GM18870 (cell line): Measurements from ENCODE around the gene NUP62.
"Not testable (repeated sequence)": the region's sequence is repeated elsewhere in the genome, so short reads cannot be mapped to it uniquely, and the experiment has no call there.

Experiments
- ATAC-seq: cut with Tn5 transposase; IDR thresholded peaks from one replicate; pipeline ENCODE4 v1.9.1; 2021; ENCODE audit warnings: moderate library complexity; ENCODE audit not compliant: unreplicated experiment

The NUP62 gene

GRCh38 chr19:49929121-49929610 lies at the start of gene NUP62, which contains the start of gene ATF5:
Gene NUP62 (minus strand): TSS chr19:49929504. CDS start chr19:49909807, 19,697 bp downstream.
Gene ATF5 (plus strand): TSS chr19:49929205. CDS start chr19:49930851, 1,646 bp downstream.
- peak; percentile 41 for ATAC-seq

- no peak for ATAC-seq
Observed at GRCh38 chr19:49978324-49978723, 49.0 kb upstream of the NUP62 start.

GRCh38 chr19:49977881-49978280 lies 48.6 kb upstream of the NUP62 start:
- ATAC-seq, result no peak

DNA sequence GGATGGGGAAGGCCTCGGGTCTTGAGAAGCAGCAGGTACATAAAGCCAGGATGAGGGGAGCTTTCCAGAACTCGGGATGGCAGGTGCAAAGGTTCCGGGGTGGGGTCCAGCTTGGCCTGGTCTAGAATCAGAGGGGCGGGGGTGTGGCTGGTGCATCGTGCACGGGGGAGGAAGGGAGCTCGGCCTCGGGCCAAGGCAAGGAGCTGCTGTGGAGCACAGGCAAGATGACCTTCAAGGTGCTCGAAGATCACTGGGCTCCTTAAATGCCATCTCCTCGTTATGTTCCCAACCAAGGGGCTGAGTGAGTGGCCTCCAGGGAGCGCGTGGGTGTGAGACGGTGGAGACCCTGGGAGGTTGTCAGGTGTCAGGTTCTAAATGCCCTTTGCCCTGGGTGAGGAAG lies 47.8 kb upstream of the NUP62 start:
- ATAC-seq, result no peak

DNA sequence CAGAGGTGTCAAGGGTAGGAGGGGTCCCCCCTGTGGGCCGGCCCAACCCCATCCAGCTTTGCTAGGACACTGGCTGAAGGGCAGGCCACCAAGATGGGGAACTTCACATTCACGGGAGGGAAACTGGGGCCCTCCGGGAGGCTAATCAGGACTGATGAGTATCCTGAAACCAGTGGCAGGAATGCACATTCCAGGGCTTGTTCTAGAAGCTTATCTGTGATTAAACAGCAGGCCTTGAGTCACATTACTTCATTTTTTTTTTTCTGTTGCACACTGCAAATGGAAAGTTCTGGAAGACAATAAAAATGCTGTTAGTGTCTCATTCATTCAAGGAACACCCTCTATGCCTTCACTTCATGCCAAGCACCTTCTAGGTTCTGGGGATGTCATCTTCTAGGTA lies 47.2 kb upstream of the NUP62 start:
- ATAC-seq, result no peak

DNA sequence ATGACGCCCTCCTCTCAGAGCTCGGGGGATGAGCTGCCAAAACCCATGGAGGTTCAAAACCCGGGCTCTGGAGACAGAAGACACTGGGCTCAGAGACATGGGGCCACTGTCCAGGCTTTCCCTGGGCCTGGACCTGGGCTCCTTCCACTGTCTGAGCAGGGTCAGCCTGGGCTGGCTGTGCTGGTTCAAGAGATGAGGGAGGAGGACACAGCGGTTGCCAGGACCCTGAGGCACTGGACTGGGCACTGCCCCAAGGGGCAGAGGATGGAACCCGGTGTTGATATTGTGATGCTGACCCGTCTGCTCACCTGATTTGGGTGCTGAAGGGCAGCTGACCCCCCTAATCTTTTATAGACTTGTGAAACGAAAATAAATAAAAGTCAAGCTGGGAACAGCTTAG lies 45.7 kb upstream of the NUP62 start:
- ATAC-seq, result no peak

- no peak for ATAC-seq
Observed at GRCh38 chr19:49973987-49974386, 44.7 kb upstream of the NUP62 start.

DNA sequence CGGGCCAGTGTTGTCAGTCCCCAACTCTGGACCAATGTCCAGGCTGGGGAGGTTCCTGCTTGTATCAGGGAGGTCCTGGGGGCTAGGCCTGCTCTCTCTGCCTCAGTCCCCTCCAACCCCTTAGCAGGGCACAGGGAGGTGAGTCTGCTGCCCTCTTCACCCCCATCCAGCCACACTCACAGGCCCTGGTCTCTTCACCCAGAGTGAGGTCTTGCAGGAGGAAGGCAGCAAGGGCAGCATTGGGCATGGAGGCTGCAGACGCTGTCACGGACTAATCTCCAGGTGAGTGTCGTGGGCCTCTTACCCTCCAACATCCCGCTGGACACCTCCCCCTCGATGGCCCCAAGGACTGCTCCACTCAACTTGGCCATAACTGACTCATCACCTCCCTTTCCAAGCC lies 43.5 kb upstream of the NUP62 start:
- no peak for ATAC-seq

DNA sequence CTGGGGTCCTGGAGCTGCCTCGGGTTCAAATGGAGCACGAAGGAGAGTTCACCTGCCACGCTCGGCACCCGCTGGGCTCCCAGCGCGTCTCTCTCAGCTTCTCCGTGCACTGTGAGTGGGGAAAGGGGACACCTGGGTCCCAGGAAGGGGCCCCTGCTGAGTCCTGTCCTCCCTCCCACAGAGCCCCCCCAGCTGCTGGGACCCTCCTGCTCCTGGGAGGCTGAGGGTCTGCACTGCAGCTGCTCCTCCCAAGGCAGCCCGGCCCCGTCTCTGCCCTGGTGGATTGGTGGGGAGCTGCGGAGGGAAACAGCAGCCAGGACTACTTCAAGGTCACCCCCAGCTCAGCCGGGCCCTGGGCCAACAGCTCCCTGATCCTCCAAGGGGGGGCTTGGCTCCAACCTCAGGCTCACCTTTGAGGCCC lies 42.7 kb upstream of the NUP62 start:
- no peak for ATAC-seq

DNA sequence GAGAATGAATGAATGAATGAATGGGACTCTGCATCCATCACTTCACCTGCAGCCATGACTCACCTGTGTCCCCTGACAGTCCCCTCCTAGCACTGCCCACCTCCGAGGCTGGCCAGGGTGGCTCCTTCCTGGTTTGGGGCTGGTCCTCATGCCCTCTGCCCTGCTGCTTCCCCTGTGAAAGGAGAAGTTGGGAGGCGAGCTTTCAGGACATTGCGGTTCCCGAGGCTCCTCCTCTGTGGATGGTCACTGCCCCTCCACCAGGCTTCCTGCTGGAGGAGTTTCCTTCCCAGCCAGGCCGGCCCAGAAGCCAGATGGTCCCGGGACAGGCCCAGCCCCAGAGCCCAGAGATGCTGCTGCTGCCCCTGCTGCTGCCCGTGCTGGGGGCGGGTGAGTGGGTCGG lies 40.1 kb upstream of the NUP62 start:
- ATAC-seq, result not testable (repeated sequence)

DNA sequence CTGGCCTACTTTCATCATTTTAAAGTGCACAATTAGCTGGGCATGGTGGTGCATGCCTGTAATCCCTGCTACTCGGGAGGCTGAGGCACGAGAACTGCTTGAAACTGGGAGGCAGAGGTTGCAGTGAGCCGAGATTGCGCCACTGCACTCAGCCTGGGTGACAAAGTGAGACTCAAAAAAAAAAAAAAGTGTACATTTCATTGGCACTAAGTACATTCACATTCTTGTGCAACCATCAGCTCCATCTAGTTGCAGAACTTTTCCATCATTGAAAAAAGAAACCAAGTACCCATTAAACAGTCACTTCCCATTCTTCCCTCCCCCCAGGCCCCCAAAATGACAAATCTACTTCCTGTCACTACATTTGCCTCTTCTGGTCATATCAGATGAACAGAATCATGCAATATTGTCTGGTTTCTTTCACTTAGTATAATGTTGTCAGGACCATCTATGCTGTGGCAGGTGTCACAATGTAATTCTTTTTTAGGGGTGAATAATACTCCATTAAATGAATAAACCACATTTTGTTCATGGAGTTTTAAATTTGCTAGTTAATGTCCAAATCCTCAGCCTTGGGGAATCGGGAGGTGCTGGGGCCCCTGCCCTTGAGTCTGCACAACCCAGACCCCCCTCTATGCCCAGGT lies 39.1 kb upstream of the NUP62 start:
- ATAC-seq, result no peak

- ATAC-seq, result not testable (repeated sequence)
Observed at GRCh38 chr19:49960980-49961379, 31.7 kb upstream of the NUP62 start, which contains the start of gene SIGLEC11. Gene SIGLEC11 (minus strand): TSS chr19:49961172. CDS start chr19:49961081, 91 bp downstream.

- ATAC-seq, result not testable (repeated sequence)
Observed at GRCh38 chr19:49959892-49960291, 30.6 kb upstream of the NUP62 start.

DNA sequence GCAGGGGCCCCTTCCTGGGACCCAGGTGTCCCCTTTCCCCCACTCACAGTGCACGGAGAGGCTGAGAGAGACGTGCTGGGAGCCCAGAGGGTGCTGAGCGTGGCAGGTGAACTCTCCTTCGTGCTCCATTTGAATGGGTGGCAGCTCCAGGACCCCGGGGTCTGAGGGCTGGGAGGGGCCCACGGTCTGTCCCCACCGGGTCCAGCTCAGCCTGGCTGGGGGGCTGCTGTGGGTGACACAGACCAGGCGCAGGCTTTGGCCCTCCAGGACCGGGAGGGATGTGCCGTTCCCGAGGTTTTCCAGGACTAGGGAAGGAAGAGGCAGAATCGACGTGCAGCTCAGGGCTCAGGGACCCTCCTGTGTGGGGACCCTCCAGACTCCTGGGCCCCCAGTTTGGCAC lies 29.3 kb upstream of the NUP62 start:
- ATAC-seq, result not testable (repeated sequence)

DNA sequence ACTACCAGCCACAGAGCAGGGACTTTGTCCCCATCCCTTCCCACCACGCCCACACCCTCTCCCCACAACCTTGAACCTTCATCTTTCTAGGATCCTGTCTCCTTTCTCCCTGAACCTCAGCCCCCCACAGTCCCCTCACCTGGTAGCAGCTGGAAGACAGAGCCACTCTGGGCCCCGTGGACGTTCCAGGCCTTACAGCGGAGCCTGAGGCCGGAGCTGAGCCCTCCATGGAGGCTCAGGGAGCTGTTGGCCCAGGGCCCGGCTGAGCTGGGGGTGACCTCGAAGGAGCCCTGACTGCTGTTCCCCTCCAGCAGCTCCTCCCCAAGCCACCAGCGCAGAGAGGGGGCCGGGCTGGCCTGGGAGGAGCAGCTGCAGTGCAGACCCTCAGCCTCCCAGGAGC lies 28.8 kb upstream of the NUP62 start:
- ATAC-seq, result not testable (repeated sequence)

- no peak for ATAC-seq
Observed at GRCh38 chr19:49957262-49957915, 28.1 kb upstream of the NUP62 start.

DNA sequence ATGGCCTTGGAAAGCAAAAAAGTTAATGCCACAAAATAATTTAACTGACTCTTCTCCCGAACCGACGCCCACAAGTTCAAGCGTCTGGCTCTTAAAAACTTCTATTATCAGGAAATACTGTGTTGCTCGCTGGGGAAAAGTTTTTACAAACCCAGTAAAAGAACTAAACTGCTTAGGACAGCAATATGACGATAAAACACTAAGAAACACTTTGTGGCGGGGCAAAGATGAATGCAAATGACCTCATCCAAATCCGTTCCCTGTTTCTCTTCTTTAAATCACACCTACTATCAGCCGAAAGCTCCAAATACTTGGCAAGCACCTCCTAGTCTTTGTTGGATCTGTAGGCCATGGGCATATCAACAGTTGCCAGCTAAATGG lies 26.8 kb upstream of the NUP62 start:
- ATAC-seq, result no peak

GRCh38 chr19:49954933-49955332 lies 25.6 kb upstream of the NUP62 start:
- ATAC-seq, result no peak

DNA sequence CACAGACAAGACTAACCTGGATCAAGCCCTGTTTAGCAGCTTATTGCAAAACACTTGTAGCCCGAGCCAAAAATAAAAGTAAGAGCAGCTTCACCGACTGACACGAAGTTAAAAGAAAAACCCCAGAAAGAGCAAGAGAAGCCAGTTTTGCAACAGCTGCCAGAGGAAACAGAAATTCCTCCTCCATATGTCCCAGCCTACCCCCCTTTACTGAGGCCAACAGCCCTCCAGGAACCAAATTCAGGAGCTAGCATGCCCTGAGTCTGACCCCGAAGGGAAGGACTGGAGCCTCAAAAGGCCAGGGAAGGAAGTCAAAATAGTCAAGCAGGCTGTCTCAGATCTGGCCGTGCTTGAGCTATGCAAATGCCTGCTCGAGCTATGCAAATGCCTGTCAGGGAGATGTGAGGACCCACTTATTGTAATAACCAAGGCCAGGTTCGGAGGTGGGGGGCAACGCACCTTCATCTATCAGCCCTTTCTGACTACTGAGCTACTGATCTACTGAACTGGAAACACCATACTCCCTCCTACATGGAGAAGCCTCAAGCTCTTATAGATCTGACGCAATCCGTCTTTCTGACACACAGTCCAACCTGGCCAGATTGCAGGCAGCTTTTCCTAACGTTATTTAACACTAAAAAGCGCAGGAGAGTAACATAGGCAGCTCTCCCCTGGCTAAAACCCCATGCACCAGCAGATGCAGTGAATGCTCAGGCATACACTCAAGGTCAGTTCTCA lies 25.0 kb upstream of the NUP62 start:
- no peak for ATAC-seq

DNA sequence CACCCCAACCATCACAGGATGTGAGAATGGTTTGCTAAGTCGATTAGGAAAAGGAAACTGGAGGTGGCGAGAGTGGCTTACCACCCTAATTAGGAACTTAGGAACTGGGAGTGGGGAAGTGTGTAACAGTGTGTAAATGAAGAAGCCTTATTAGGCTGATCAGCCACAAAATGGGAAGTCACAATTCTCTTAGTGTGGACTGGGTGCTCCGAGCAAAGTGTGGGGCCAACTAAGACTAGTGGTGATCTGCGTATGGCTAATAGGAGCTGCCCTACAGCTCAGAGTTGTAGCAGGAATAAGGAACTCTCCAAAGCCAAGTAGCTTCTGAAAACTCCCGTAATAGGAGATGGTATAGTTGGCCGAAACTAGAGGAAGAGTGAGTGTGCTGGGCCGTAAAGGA lies 24.1 kb upstream of the NUP62 start:
- no peak for ATAC-seq

DNA sequence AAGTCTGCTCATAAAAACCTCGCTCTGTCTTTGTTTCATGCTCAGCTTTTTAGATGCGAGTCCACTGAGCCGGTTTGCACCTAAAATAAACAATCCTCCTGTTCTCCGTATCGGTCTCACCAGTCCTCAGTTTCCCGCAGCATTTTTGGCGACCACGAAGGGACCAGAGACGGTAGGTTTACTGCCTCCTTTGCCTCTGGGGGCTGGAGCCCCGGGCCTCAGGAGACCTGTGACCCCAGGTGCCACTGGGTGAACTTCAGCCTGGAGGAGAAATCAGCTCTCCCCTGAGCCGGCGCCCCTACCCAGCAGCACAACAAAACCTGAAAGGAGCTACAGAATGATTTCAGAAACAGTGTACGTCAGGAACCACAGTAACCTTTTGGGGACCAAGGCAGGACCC lies 23.6 kb upstream of the NUP62 start:
- ATAC-seq, result no peak

GRCh38 chr19:49952479-49952836 lies 23.2 kb upstream of the NUP62 start:
- ATAC-seq, result no peak
